ENCODE measurements around the gene ZBTB7C. TPM values are rescaled to one million over a fixed set of nuclear protein-coding genes. Genes with fewer than 3 reads are reported as not detected.

Gene ZBTB7C
- total and polyA plus RNA-seq, 4 experiments from 2014 or later, result 0.23 TPM; not detected in 3

- Histone ChIP-seq H3K4me3 (ENCODE audit: low read length in 2 of 2) (no peak overlapping the region), H3K36me3 (ENCODE audit: insufficient read depth, low read length) (no peaks in the 10 kb centered on the region), H3K27ac (ENCODE audit: low read depth, low read length) (no peak overlapping the region), H3K4me1 (ENCODE audit: insufficient read depth, low read length) (no peaks in the 10 kb centered on the region), H3K9me3 (ENCODE audit: control insufficient read depth in 1 of 2, low read length in 2 of 2) (no peaks in the 10 kb centered on the region), H3K27me3 (ENCODE audit: insufficient read depth, low read length) (peaks cover 3% of the 10 kb centered on the region)
- CTCF ChIA-PET (ENCODE audit: partially characterized antibody), result no interaction called here
- intact Hi-C loops (cut with micrococcal nuclease), result no loop called here
- no peaks in the 10 kb centered on the region for H3K36me3 Mint-ChIP-seq
- peaks cover 15 to 30% of the 10 kb centered on the region in 2 donors for H3K27me3 Mint-ChIP-seq
- no peak overlapping the region for H3K27ac Mint-ChIP-seq
- H3K4me1 Mint-ChIP-seq, result no peaks in the 10 kb centered on the region
- POLR2A ChIA-PET (ENCODE audit: partially characterized antibody), result no interaction called here
- no peak overlapping the region for H3K4me3 Mint-ChIP-seq
- H3K9me3 Mint-ChIP-seq, result peaks cover 0 to 8% (median 0%) of the 10 kb centered on the region in 8 donors
- no peak for DNase-seq
Measured at GRCh38 chr18:48387300-48387699, 21.9 kb downstream of the ZBTB7C start.

- DNase-seq, result no peak
- CTCF ChIA-PET (ENCODE audit: partially characterized antibody), result no interaction called here
- no peak overlapping the region for H3K27ac ChIP-seq (ENCODE audit: low read depth, low read length)
- no peaks in the 10 kb centered on the region for H3K9me3 ChIP-seq (ENCODE audit: control insufficient read depth in 1 of 2, low read length in 2 of 2)
- Mint-ChIP-seq H3K4me3 (no peak overlapping the region), H3K36me3 (no peaks in the 10 kb centered on the region), H3K27ac (no peak overlapping the region), H3K4me1 (no peaks in the 10 kb centered on the region), H3K27me3 (peaks cover 17 to 22% of the 10 kb centered on the region in 2 donors), H3K9me3 (peaks cover 0 to 8% (median 0%) of the 10 kb centered on the region in 8 donors)
- no peaks in the 10 kb centered on the region for H3K4me1 ChIP-seq (ENCODE audit: insufficient read depth, low read length)
- no peaks in the 10 kb centered on the region for H3K27me3 ChIP-seq (ENCODE audit: insufficient read depth, low read length)
- H3K36me3 ChIP-seq (ENCODE audit: insufficient read depth, low read length), result no peaks in the 10 kb centered on the region
- intact Hi-C loops (cut with micrococcal nuclease), result no loop called here
- POLR2A ChIA-PET (ENCODE audit: partially characterized antibody), result no interaction called here
- no peak overlapping the region for H3K4me3 ChIP-seq (ENCODE audit: low read length in 2 of 2)
Measured at GRCh38 chr18:48385596-48385995, 23.6 kb downstream of the ZBTB7C start.

GRCh38 chr18:48376934-48377333 lies 32.2 kb downstream of the ZBTB7C start:
- DNase-seq, result no peak
- Mint-ChIP-seq H3K4me1 (no peaks in the 10 kb centered on the region), H3K27me3 (peaks cover 17 to 23% of the 10 kb centered on the region in 2 donors), H3K36me3 (peaks cover 0 to 2% of the 10 kb centered on the region in 2 donors), H3K9me3 (peaks cover 0 to 1% (median 0%) of the 10 kb centered on the region in 8 donors), H3K27ac (no peak overlapping the region), H3K4me3 (no peak overlapping the region)
- H3K36me3 ChIP-seq (ENCODE audit: insufficient read depth, low read length), result no peaks in the 10 kb centered on the region
- no peak overlapping the region for H3K4me3 ChIP-seq (ENCODE audit: low read length in 2 of 2)
- no peaks in the 10 kb centered on the region for H3K9me3 ChIP-seq (ENCODE audit: control insufficient read depth in 1 of 2, low read length in 2 of 2)
- intact Hi-C loops (cut with micrococcal nuclease), result no loop called here
- no peak overlapping the region for H3K27ac ChIP-seq (ENCODE audit: low read depth, low read length)
- no peaks in the 10 kb centered on the region for H3K27me3 ChIP-seq (ENCODE audit: insufficient read depth, low read length)
- POLR2A ChIA-PET (ENCODE audit: partially characterized antibody), result no interaction called here
- CTCF ChIA-PET (ENCODE audit: partially characterized antibody), result no interaction called here
- no peaks in the 10 kb centered on the region for H3K4me1 ChIP-seq (ENCODE audit: insufficient read depth, low read length)

GRCh38 chr18:48376406-48376805 lies 32.8 kb downstream of the ZBTB7C start:
- Mint-ChIP-seq H3K9me3 (peaks cover 0 to 1% (median 0%) of the 10 kb centered on the region in 8 donors), H3K36me3 (peaks cover 0 to 2% of the 10 kb centered on the region in 2 donors), H3K4me1 (no peaks in the 10 kb centered on the region), H3K27me3 (peaks cover 17 to 19% of the 10 kb centered on the region in 2 donors), H3K27ac (no peak overlapping the region), H3K4me3 (no peak overlapping the region)
- Histone ChIP-seq H3K4me3 (ENCODE audit: low read length in 2 of 2) (no peak overlapping the region), H3K27ac (ENCODE audit: low read depth, low read length) (no peak overlapping the region), H3K27me3 (ENCODE audit: insufficient read depth, low read length) (no peaks in the 10 kb centered on the region), H3K4me1 (ENCODE audit: insufficient read depth, low read length) (no peaks in the 10 kb centered on the region), H3K36me3 (ENCODE audit: insufficient read depth, low read length) (no peaks in the 10 kb centered on the region), H3K9me3 (ENCODE audit: control insufficient read depth in 1 of 2, low read length in 2 of 2) (no peaks in the 10 kb centered on the region)
- DNase-seq, result no peak
- POLR2A ChIA-PET (ENCODE audit: partially characterized antibody), result no interaction called here
- intact Hi-C loops (cut with micrococcal nuclease), result no loop called here
- CTCF ChIA-PET (ENCODE audit: partially characterized antibody), result no interaction called here

GRCh38 chr18:48375150-48375800 lies 33.9 kb downstream of the ZBTB7C start:
- Histone ChIP-seq H3K36me3 (ENCODE audit: insufficient read depth, low read length) (no peaks in the 10 kb centered on the region), H3K9me3 (ENCODE audit: control insufficient read depth in 1 of 2, low read length in 2 of 2) (no peaks in the 10 kb centered on the region), H3K27me3 (ENCODE audit: insufficient read depth, low read length) (no peaks in the 10 kb centered on the region), H3K4me3 (ENCODE audit: low read length in 2 of 2) (no peak overlapping the region), H3K4me1 (ENCODE audit: insufficient read depth, low read length) (no peaks in the 10 kb centered on the region), H3K27ac (ENCODE audit: low read depth, low read length) (no peak overlapping the region)
- Mint-ChIP-seq H3K27me3 (peaks cover 17 to 19% of the 10 kb centered on the region in 2 donors), H3K4me3 (no peak overlapping the region), H3K4me1 (no peaks in the 10 kb centered on the region), H3K36me3 (peaks cover 0 to 2% of the 10 kb centered on the region in 2 donors), H3K9me3 (peaks cover 0 to 1% (median 0%) of the 10 kb centered on the region in 8 donors), H3K27ac (no peak overlapping the region)
- intact Hi-C loops (cut with micrococcal nuclease), result no loop called here
- no peak for DNase-seq
- ChIA-PET POLR2A (ENCODE audit: partially characterized antibody) (no interaction called here), CTCF (ENCODE audit: partially characterized antibody) (no interaction called here)

- H3K27ac ChIP-seq (ENCODE audit: low read depth, low read length), result no peak overlapping the region
- DNase-seq, result no peak
- H3K27me3 ChIP-seq (ENCODE audit: insufficient read depth, low read length), result no peaks in the 10 kb centered on the region
- no peaks in the 10 kb centered on the region for H3K4me1 Mint-ChIP-seq
- peaks cover 0 to 2% of the 10 kb centered on the region in 2 donors for H3K36me3 Mint-ChIP-seq
- no peaks in the 10 kb centered on the region for H3K9me3 ChIP-seq (ENCODE audit: control insufficient read depth in 1 of 2, low read length in 2 of 2)
- H3K36me3 ChIP-seq (ENCODE audit: insufficient read depth, low read length), result no peaks in the 10 kb centered on the region
- peaks cover 0 to 4% (median 0%) of the 10 kb centered on the region in 8 donors for H3K9me3 Mint-ChIP-seq
- CTCF ChIA-PET (ENCODE audit: partially characterized antibody), result no interaction called here
- intact Hi-C loops (cut with micrococcal nuclease), result no loop called here
- H3K4me3 ChIP-seq (ENCODE audit: low read length in 2 of 2), result no peak overlapping the region
- H3K4me3 Mint-ChIP-seq, result no peak overlapping the region
- H3K27me3 Mint-ChIP-seq, result peaks cover 15 to 16% of the 10 kb centered on the region in 2 donors
- no peaks in the 10 kb centered on the region for H3K4me1 ChIP-seq (ENCODE audit: insufficient read depth, low read length)
- POLR2A ChIA-PET (ENCODE audit: partially characterized antibody), result no interaction called here
- no peak overlapping the region for H3K27ac Mint-ChIP-seq
Measured at GRCh38 chr18:48374423-48375149, 34.6 kb downstream of the ZBTB7C start.

DNA sequence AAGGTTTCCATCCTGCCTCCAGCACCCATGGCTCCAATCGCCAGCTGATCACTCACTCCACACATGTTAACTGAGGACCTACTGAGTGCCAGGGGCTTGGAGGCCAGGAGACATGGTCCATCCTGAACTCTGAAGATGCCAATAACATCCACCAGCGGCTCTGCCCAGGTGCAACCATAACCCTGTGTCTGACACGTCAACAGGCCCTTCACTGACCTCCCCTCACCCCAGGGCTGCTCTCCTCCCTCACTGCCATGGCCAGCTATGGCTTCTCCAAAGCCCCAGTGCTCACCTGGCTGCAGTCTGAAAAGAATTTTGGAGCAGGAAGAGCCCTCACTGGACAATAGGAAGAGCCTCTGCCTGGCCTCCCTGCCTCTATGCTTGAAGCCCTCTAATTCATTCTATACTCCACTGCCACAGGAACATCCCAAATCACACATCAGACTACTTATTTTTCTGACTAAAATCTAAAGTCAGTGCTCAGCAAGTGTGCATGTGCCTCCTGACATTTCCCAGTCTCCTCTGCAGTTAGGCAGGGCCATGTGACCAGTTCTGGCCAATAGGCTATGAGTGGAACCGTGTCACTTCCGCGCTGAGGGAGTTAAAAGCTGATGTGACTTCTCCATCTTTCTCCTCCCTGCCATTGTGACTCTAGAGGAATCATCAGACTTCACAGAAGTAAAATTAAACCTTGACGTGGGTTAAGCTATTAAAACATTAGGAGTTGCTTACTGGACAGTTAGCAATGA lies 37.2 kb downstream of the ZBTB7C start:
- H3K9me3 ChIP-seq (ENCODE audit: control insufficient read depth in 1 of 2, low read length in 2 of 2), result no peaks in the 10 kb centered on the region
- Mint-ChIP-seq H3K4me1 (no peaks in the 10 kb centered on the region), H3K27me3 (peaks cover 10 to 12% of the 10 kb centered on the region in 2 donors), H3K36me3 (peaks cover 0 to 2% of the 10 kb centered on the region in 2 donors), H3K9me3 (peaks cover 0 to 7% (median 1%) of the 10 kb centered on the region in 8 donors), H3K27ac (no peak overlapping the region), H3K4me3 (no peak overlapping the region)
- CTCF ChIA-PET (ENCODE audit: partially characterized antibody), result interaction anchor here (1.1 kb wide), 1 partner anchor 73 kb away, joined by 4 read pairs; no protein-coding TSS in a partner anchor
- no peak overlapping the region for H3K4me3 ChIP-seq (ENCODE audit: low read length in 2 of 2)
- intact Hi-C loops (cut with micrococcal nuclease), result no loop called here
- H3K27ac ChIP-seq (ENCODE audit: low read depth, low read length), result no peak overlapping the region
- DNase-seq, result no peak
- no peaks in the 10 kb centered on the region for H3K27me3 ChIP-seq (ENCODE audit: insufficient read depth, low read length)
- POLR2A ChIA-PET (ENCODE audit: partially characterized antibody), result no interaction called here
- no peaks in the 10 kb centered on the region for H3K4me1 ChIP-seq (ENCODE audit: insufficient read depth, low read length)
- no peaks in the 10 kb centered on the region for H3K36me3 ChIP-seq (ENCODE audit: insufficient read depth, low read length)

Measured in CD4-positive, alpha-beta memory T cell (primary cell).